Skeletal muscle satellite cell (primary cell): ENCODE data around the gene ADCY3.
"Not testable (repeated sequence)": the region's sequence is repeated elsewhere in the genome, so short reads cannot be mapped to it uniquely, and the experiment has no call there.

Experiments used
- H3K27me3 ChIP-seq: 2 replicates; pipeline ENCODE4 v1.7.0; 2013; ENCODE audit warnings: low read length; ENCODE audit not compliant: control insufficient read depth, insufficient read depth
- H3K36me3 ChIP-seq: 2 replicates; pipeline ENCODE4 v1.7.0; 2013; ENCODE audit warnings: mild to moderate bottlenecking, control low read depth, low read length; ENCODE audit not compliant: insufficient read depth
- H3K4me1 ChIP-seq: 2 replicates; pipeline ENCODE4 v1.7.0; 2013; ENCODE audit warnings: low read length; ENCODE audit not compliant: control insufficient read depth, insufficient read depth
- H3K4me2 ChIP-seq: 2 replicates; pipeline ENCODE4 v1.7.0; 2013; ENCODE audit warnings: mild to moderate bottlenecking, low read length
- H3K4me3 ChIP-seq: 2 replicates; pipeline ENCODE4 v1.7.0; 2013; ENCODE audit warnings: low read length
- H3K9ac ChIP-seq: 2 replicates; pipeline ENCODE4 v1.7.0; 2013; ENCODE audit warnings: mild to moderate bottlenecking, low read depth, low read length, moderate library complexity
- H3K9me3 ChIP-seq: replicated peaks from 2 replicates; pipeline ENCODE4 v1.7.0; 2013; ENCODE audit warnings: mild to moderate bottlenecking, control low read depth, low read length

The ADCY3 gene

GRCh38 chr2:24842081-24843050, 77.7 kb downstream of the ADCY3 start:
- Histone ChIP-seq H3K9me3 (no peaks in the 10 kb centered on the region), H3K27me3 (no peaks in the 10 kb centered on the region), H3K36me3 (peaks cover 9% of the 10 kb centered on the region), H3K9ac (no peak overlapping the region), H3K4me1 (no peaks in the 10 kb centered on the region), H3K4me2 (no peak overlapping the region), H3K4me3 (no peak overlapping the region)

DNA sequence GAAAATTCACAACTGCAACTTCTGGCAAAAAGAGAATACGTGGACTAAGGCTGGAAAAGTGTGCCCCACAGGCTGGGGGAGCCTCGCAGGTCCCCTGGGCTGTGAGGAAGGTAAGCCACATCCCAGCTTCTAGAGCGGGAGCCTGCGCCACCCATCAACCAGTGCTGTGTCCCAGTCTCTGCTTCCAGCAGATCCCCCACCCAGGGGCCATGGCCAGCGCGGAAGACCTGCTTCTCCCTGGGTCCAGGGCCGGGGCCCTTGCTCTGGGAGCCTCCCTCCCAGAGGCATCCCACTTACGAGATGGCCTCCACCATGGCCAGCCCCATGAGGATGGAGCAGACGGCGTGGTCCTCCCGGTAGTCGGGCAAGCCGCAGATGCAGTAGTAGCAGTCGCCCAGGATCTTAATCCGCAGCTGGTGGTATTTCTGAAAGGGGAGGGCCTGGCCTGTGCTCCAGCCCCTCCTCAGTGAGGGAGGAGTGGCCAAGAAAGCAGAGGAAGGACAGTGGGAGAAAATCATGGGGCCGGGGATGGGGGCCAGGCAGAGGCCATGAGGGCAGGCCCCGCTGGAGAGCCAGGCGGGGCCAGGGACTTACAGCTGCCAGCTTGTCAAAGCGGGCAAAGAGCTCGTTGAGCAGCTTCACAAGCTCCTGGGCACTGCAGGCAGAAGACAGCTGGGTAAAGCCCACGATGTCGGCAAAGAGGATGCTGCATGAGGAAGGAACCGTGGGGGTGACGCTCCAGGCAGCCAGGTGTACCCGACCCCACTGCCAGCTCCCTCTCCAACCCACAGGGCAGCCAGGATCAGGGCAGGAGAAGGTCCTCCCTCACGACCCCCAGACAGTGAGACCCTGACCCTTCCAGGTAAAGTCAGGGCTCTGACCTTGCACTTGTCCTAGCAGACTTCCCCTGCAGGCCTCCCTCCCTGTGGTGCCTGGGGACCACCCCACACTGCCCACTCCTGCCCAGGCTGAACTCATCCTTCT, 78.8 kb downstream of the ADCY3 start:
- no peak overlapping the region for H3K9ac ChIP-seq
- no peak overlapping the region for H3K4me2 ChIP-seq

DNA sequence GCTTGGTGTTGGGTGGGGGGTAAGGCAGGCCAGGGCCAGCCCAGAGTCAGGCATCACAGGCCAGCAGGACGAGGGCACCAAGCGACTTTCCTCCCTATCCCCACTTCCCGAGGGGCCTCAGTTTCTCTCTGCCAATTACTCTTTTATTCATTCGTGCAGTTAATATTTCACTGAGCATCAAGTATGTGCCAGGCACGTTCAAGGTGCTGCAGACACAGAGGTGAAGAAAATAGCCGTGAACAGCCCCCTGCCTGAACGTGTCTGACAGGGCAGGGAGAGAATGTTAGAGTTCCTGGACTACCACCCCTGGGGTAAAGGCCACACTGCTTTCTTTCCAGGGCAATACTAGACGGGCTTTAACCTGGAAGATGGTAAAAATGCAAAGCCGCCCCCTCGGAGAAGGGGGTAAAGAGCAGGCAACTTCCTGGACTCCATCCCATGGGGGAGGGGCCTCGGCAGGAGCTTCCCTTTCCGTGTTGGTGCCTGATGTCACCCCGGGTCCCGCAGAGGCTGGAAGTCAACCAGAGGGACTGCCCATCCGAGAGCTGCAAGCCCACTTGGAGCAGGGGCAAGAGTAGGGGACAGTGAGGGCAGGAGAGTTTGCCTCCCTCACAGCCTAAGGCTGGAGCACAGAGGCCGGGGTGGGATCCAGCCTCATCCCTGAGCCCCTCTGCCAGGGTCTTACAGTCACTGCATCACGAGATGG, 79.7 kb downstream of the ADCY3 start:
- H3K9ac ChIP-seq = no peak overlapping the region
- no peak overlapping the region for H3K4me3 ChIP-seq
- no peaks in the 10 kb centered on the region for H3K9me3 ChIP-seq
- no peaks in the 10 kb centered on the region for H3K27me3 ChIP-seq
- no peak overlapping the region for H3K4me2 ChIP-seq
- peaks cover 16% of the 10 kb centered on the region for H3K36me3 ChIP-seq
- no peaks in the 10 kb centered on the region for H3K4me1 ChIP-seq

More for the DNA sequence above, 78.8 kb downstream of the ADCY3 start:
- Histone ChIP-seq H3K9me3 (no peaks in the 10 kb centered on the region), H3K4me3 (no peak overlapping the region), H3K4me1 (no peaks in the 10 kb centered on the region), H3K36me3 (peaks cover 16% of the 10 kb centered on the region), H3K27me3 (no peaks in the 10 kb centered on the region)

DNA sequence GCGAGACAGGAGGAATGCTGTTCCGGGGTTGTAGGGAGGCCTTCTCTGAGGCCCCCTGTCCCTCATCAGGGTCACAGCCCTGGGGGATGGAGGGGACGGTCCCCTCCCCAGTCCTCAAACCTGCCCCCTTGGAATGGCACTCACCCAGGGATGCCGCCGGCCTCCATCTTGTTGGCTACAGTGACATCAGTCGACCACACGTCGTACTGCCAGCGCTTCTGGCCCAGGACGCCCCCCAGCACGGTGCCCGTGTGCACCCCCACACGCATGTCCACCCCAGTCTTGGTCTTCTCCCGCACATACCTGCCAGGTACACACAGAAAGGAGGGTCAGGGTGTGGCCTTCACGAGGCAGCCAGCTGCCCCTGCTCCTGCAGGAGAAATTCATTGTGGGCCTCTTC, 80.3 kb downstream of the ADCY3 start:
- Histone ChIP-seq H3K9me3 (no peaks in the 10 kb centered on the region), H3K36me3 (peaks cover 16% of the 10 kb centered on the region), H3K9ac (no peak overlapping the region)

GRCh38 chr2:24838541-24838940, 81.5 kb downstream of the ADCY3 start:
- no peak overlapping the region for H3K9ac ChIP-seq

More for the DNA sequence above, 80.3 kb downstream of the ADCY3 start:
- no peak overlapping the region for H3K4me2 ChIP-seq
- H3K27me3 ChIP-seq = no peaks in the 10 kb centered on the region
- no peak overlapping the region for H3K4me3 ChIP-seq
- no peaks in the 10 kb centered on the region for H3K4me1 ChIP-seq

GRCh38 chr2:24837996-24838513, 82.0 kb downstream of the ADCY3 start:
- Histone ChIP-seq H3K4me3 (no peak overlapping the region), H3K4me1 (no peaks in the 10 kb centered on the region), H3K36me3 (peaks cover 16% of the 10 kb centered on the region)

More at GRCh38 chr2:24838541-24838940, 81.5 kb downstream of the ADCY3 start:
- H3K4me2 ChIP-seq = no peak overlapping the region
- H3K4me1 ChIP-seq = no peaks in the 10 kb centered on the region
- H3K4me3 ChIP-seq = no peak overlapping the region
- no peaks in the 10 kb centered on the region for H3K9me3 ChIP-seq
- no peaks in the 10 kb centered on the region for H3K27me3 ChIP-seq
- peaks cover 16% of the 10 kb centered on the region for H3K36me3 ChIP-seq

GRCh38 chr2:24836706-24837105, 83.3 kb downstream of the ADCY3 start:
- no peaks in the 10 kb centered on the region for H3K9me3 ChIP-seq

More at GRCh38 chr2:24837996-24838513, 82.0 kb downstream of the ADCY3 start:
- Histone ChIP-seq H3K9ac (no peak overlapping the region), H3K27me3 (no peaks in the 10 kb centered on the region), H3K4me2 (no peak overlapping the region), H3K9me3 (no peaks in the 10 kb centered on the region)

DNA sequence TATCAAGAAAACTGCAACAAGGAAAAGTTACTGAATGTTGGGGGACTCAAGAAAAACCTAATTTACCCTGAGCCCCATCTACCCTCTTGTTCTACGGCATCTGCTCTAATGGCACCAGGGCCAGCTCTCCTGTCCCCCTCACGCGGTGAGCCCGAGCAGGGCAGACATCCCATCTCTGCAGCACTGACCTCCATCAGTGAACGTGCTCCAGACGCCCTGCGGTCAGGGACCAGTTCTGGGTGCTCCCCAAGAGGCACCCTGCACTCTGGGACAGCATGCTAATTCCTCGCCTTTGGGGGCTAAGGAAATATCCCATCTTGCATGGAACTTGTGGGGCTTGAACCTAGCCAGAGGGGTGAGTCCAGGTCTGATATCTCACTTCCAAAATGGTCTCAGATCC, 83.8 kb downstream of the ADCY3 start:
- Histone ChIP-seq H3K36me3 (peaks cover 16% of the 10 kb centered on the region), H3K9me3 (no peaks in the 10 kb centered on the region), H3K4me2 (no peak overlapping the region), H3K4me1 (no peaks in the 10 kb centered on the region), H3K27me3 (no peaks in the 10 kb centered on the region), H3K9ac (no peak overlapping the region), H3K4me3 (no peak overlapping the region)

More at GRCh38 chr2:24836706-24837105, 83.3 kb downstream of the ADCY3 start:
- no peaks in the 10 kb centered on the region for H3K4me1 ChIP-seq
- no peak overlapping the region for H3K4me3 ChIP-seq
- no peak overlapping the region for H3K4me2 ChIP-seq
- H3K9ac ChIP-seq = no peak overlapping the region
- no peaks in the 10 kb centered on the region for H3K27me3 ChIP-seq
- H3K36me3 ChIP-seq = peaks cover 16% of the 10 kb centered on the region

GRCh38 chr2:24835411-24835810, 84.6 kb downstream of the ADCY3 start:
- H3K4me2 ChIP-seq, H3K9me3 ChIP-seq, H3K4me3 ChIP-seq, H3K27me3 ChIP-seq, H3K4me1 ChIP-seq, H3K9ac ChIP-seq: not testable (repeated sequence)
- H3K36me3 ChIP-seq = peaks cover 13% of the 10 kb centered on the region

GRCh38 chr2:24834733-24835395, 85.2 kb downstream of the ADCY3 start:
- H3K4me1 ChIP-seq = no peaks in the 10 kb centered on the region
- no peak overlapping the region for H3K9ac ChIP-seq
- H3K4me3 ChIP-seq = no peak overlapping the region
- peaks cover 10% of the 10 kb centered on the region for H3K36me3 ChIP-seq
- no peak overlapping the region for H3K4me2 ChIP-seq
- H3K27me3 ChIP-seq = no peaks in the 10 kb centered on the region
- no peaks in the 10 kb centered on the region for H3K9me3 ChIP-seq
